Mononuclear cell (primary cell): Measurements from ENCODE around the gene IDH3G. TPM values are rescaled to one million over a fixed set of nuclear protein-coding genes. Genes with fewer than 3 reads are reported as not detected.
A peak's percentile ranks its signal among the peaks of the same experiment; 100 is the strongest.

Experiments
- H3K27me3 ChIP-seq: 2 replicates; pipeline ENCODE4 v1.6.0; 2011; ENCODE audit warnings: low read length, control low read depth; ENCODE audit not compliant: insufficient read depth
- H3K4me1 ChIP-seq: 2 replicates; pipeline ENCODE4 v1.5.1; 2011; ENCODE audit warnings: mild to moderate bottlenecking, low read length, control low read depth; ENCODE audit not compliant: insufficient read depth
- H3K4me3 ChIP-seq: 2 replicates; pipeline ENCODE4 v1.5.1; 2011; ENCODE audit warnings: mild to moderate bottlenecking, low read length, moderate library complexity
- H3K9me3 ChIP-seq: 2 replicates; pipeline ENCODE4 v1.5.1; 2011; ENCODE audit warnings: low read depth, mild to moderate bottlenecking, control low read depth, low read length
- total RNA-seq: library from RNA; depleted of rRNA; stranded (reverse); fragments of >200 nt; gene quantifications from one replicate; pipeline ENCODE4 v1.2.3, GENCODE V29; 2012

Gene IDH3G
- 42.3 TPM for total RNA-seq

GRCh38 chrX:153794018-153794896 lies at the start of gene IDH3G, which contains the start of gene SSR4:
IDH3G (minus strand) TSS chrX:153794375; CDS start chrX:153794326, 49 bp downstream.
SSR4 (plus strand) TSS chrX:153794668; CDS start chrX:153794688, 20 bp downstream.
- Histone ChIP-seq H3K4me3 (peak within 1 kb of the TSS; percentile 64), H3K4me1 (peaks cover 29% of the 10 kb centered on the region), H3K9me3 (no peaks in the 10 kb centered on the region), H3K27me3 (no peaks in the 10 kb centered on the region)

GRCh38 chrX:153836921-153837320 lies 42.7 kb upstream of the IDH3G start:
- no peak overlapping the region for H3K4me3 ChIP-seq

DNA sequence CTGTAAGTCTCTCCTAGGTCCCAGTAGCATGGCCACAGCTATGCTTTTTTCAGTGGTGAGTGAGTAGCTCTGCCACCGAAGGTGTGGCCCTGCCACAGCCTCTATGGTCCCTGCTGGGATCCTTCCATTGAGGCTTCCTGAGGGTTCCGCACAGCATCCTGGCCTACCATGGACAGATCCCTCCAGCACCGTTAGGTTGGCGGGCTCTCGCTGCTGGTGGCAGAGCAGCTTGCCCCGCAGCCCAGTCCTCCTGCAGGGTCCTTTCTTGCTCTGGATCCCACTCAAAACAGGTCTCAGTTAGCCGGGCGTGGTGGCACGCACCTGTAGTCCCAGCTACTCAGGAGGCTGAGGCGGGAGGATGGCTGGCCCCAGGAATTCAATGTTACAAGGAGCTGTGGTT lies 38.6 kb upstream of the IDH3G start:
- peaks cover 17% of the 10 kb centered on the region for H3K27me3 ChIP-seq
- no peaks in the 10 kb centered on the region for H3K4me1 ChIP-seq
- H3K4me3 ChIP-seq, result no peak overlapping the region
- H3K9me3 ChIP-seq, result no peaks in the 10 kb centered on the region

More at GRCh38 chrX:153836921-153837320, 42.7 kb upstream of the IDH3G start:
- no peaks in the 10 kb centered on the region for H3K4me1 ChIP-seq
- no peaks in the 10 kb centered on the region for H3K27me3 ChIP-seq
- H3K9me3 ChIP-seq, result no peaks in the 10 kb centered on the region

DNA sequence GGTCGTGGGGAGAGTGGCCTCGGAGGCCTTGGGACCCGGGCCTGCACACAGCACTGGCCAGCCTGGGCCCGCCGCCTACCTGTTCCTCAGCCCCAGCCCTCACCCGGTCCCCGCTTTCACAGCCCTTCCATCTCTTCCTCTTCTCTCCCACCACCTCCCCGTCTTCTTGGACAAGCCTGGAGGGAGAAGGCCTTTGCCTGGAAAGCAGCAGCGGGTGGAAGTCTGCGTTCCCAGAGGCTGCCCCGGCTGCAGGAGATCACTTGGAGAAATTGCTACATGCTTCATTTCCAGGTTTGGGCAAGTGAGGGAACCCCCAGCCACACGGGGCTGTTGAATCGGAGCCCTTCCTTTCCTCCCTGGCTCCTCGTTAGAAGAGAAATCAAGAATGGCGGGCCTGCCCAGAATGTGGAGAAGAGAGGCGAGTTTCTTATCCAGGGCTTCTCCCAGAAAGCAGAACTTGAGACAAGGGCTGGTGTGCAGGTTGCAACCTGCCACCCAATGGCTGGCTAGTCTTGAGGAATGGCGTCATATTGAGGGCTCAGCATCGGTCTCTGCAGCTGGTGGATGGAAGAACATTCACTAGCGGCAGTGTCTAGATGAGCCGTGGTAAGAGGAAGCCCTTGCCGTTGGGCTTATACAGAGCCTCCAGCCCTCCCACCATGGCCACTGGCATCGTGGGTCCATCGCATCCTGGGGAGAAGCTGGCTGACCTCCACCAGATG lies 37.4 kb upstream of the IDH3G start:
- Histone ChIP-seq H3K9me3 (no peaks in the 10 kb centered on the region), H3K27me3 (peaks cover 24% of the 10 kb centered on the region), H3K4me1 (no peaks in the 10 kb centered on the region), H3K4me3 (no peak overlapping the region)

GRCh38 chrX:153830640-153831428 lies 36.7 kb upstream of the IDH3G start:
- no peak overlapping the region for H3K4me3 ChIP-seq
- peaks cover 24% of the 10 kb centered on the region for H3K27me3 ChIP-seq
- no peaks in the 10 kb centered on the region for H3K4me1 ChIP-seq
- H3K9me3 ChIP-seq, result no peaks in the 10 kb centered on the region

GRCh38 chrX:153829799-153830639 lies 35.8 kb upstream of the IDH3G start, which contains the start of gene PDZD4:
PDZD4 (minus strand) TSS chrX:153830544; CDS start chrX:153830298, 246 bp downstream.
- Histone ChIP-seq H3K4me1 (no peaks in the 10 kb centered on the region), H3K9me3 (no peaks in the 10 kb centered on the region), H3K27me3 (peaks cover 24% of the 10 kb centered on the region), H3K4me3 (no peak within 1 kb of the TSS)

- no peaks in the 10 kb centered on the region for H3K9me3 ChIP-seq
- no peaks in the 10 kb centered on the region for H3K4me1 ChIP-seq
- H3K27me3 ChIP-seq, result peaks cover 24% of the 10 kb centered on the region
- H3K4me3 ChIP-seq, result no peak overlapping the region
Measured at GRCh38 chrX:153829549-153829798, 35.3 kb upstream of the IDH3G start.

DNA sequence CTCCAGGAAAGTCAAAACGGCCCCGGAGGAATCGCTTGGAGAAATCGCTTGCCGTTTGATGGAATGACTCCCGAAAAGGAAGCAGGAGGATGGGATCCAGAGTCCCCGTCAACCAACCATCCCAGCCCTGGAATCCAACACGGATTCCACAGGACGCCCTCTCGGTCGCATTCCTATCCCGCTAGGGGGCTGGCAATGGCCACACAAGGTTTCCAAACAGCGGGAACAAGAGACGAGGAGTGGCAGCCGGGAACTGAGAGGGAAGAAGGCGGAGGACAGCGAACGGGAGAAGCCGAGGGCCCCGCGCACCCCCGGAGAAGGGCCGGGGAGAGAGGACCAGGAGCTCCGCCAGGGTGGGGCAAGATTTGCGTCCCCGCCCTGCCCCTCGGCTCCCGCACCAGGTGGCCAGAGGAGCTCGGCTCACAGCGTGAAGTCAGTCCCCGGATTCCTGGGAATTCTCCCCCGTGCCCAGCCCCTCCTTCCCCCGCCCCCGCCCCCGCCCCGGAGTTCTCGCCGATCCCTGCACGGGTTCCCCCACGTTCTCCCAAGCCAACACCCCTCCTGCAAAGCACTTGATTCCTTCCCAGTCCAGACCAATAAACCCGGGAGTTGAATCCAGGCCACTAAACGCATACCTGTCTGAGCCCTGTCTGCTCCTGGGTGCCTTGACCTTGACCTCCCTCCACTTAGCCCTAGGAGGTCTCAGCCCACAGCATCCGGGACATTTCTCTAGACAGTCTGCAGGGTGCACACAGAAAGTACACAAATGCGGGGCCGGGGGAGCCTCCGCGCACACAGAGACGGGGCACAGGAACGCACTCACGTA lies 34.8 kb upstream of the IDH3G start:
- Histone ChIP-seq H3K4me3 (no peak overlapping the region), H3K27me3 (peaks cover 24% of the 10 kb centered on the region), H3K9me3 (no peaks in the 10 kb centered on the region), H3K4me1 (no peaks in the 10 kb centered on the region)

- no peaks in the 10 kb centered on the region for H3K9me3 ChIP-seq
- H3K27me3 ChIP-seq, result peaks cover 24% of the 10 kb centered on the region
- H3K4me3 ChIP-seq, result no peak overlapping the region
- H3K4me1 ChIP-seq, result no peaks in the 10 kb centered on the region
Measured at GRCh38 chrX:153828308-153828707, 34.1 kb upstream of the IDH3G start.

GRCh38 chrX:153827903-153828302 lies 33.7 kb upstream of the IDH3G start:
- Histone ChIP-seq H3K4me3 (no peak overlapping the region), H3K27me3 (peaks cover 24% of the 10 kb centered on the region), H3K4me1 (no peaks in the 10 kb centered on the region), H3K9me3 (no peaks in the 10 kb centered on the region)

GRCh38 chrX:153827016-153827415 lies 32.8 kb upstream of the IDH3G start:
- no peaks in the 10 kb centered on the region for H3K9me3 ChIP-seq
- H3K4me3 ChIP-seq, result no peak overlapping the region
- peaks cover 24% of the 10 kb centered on the region for H3K27me3 ChIP-seq
- H3K4me1 ChIP-seq, result peaks cover 5% of the 10 kb centered on the region

DNA sequence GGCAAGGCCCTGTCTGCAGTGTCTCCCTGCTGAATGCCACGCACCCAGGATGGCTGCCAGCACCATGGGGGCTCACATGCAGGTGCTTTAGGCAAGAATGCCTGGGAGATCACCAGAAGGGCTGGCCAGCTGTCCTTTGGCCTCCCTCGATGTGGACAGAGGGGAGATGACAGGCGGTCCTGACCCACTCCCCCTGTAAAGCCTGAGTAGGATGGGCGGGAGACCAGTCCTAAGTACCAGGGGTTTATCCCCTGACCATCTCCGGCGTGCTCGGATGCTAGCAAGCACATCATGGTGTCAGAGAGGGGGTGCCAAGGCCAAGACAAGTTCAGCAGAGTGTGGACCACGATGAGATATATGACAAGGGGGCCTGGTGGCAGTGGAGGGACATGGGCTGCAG lies 30.9 kb upstream of the IDH3G start:
- peaks cover 13% of the 10 kb centered on the region for H3K4me1 ChIP-seq
- no peak overlapping the region for H3K4me3 ChIP-seq
- H3K9me3 ChIP-seq, result no peaks in the 10 kb centered on the region
- peaks cover 16% of the 10 kb centered on the region for H3K27me3 ChIP-seq

GRCh38 chrX:153824348-153824747 lies 30.2 kb upstream of the IDH3G start:
- H3K4me3 ChIP-seq, result no peak overlapping the region
- peaks cover 16% of the 10 kb centered on the region for H3K4me1 ChIP-seq
- peaks cover 19% of the 10 kb centered on the region for H3K27me3 ChIP-seq
- no peaks in the 10 kb centered on the region for H3K9me3 ChIP-seq
